Sigmoid colon (tissue), 7 donors: ENCODE data around the gene NELFCD. TPM values are rescaled to one million over a fixed set of nuclear protein-coding genes. Genes with fewer than 3 reads are reported as not detected.
A peak's percentile ranks its signal among the peaks of the same experiment; 100 is the strongest.

Experiments used
- DNase-seq: peaks from one replicate; pipeline ENCODE4 v3.0.0-alpha.2; 2019
- H3K27ac ChIP-seq, 4 donors: fragments of 200-600 bp; sonication (generic); one replicate each; pipeline ENCODE4 v1.5.1; 2016 to 2019; ENCODE audit warnings: mild to moderate bottlenecking in 1 of 4
- H3K27me3 ChIP-seq, 3 donors: fragments of 200-600 bp; sonication (generic); one replicate each; pipeline ENCODE4 v1.5.1; 2019; ENCODE audit warnings: mild to moderate bottlenecking in 1 of 3
- H3K36me3 ChIP-seq, 4 donors: fragments of 200-600 bp; sonication (generic); one replicate each; pipeline ENCODE4 v1.5.1; 2016 to 2019
- H3K4me1 ChIP-seq, 4 donors: fragments of 200-600 bp; sonication (generic); one replicate each; pipeline ENCODE4 v1.5.1; 2017 to 2019
- H3K4me3 ChIP-seq, 4 donors: fragments of 200-600 bp; sonication (generic); one replicate each; pipeline ENCODE4 v1.5.1; 2017 to 2019; ENCODE audit warnings: mild to moderate bottlenecking in 2 of 4, moderate library complexity in 1 of 4
- H3K9me3 ChIP-seq, 4 donors: fragments of 200-600 bp in 3 of 4; sonication (generic) in 3 of 4; one replicate each; pipeline versions ENCODE4 v1.5.1 to v1.6.1; 2013 to 2019
- CTCF ChIP-seq, 4 experiments: fragments of 450-650 bp in 3 of 4; fragments of 200-600 bp in 1 of 4; IDR thresholded peaks; one replicate each; pipeline ENCODE4 v1.5.1; 2016 to 2019; ENCODE audit warnings: antibody characterized with exemption in 4 of 4, mild to moderate bottlenecking in 3 of 4, moderate library complexity in 2 of 4
- EP300 ChIP-seq, 4 donors: sonication (generic); formaldehyde crosslinking; IDR thresholded peaks; one replicate each; pipeline ENCODE4 v1.6.1; 2017; ENCODE audit warnings: antibody characterized with exemption in 4 of 4
- POLR2A ChIP-seq, 2 donors: fragments of 450-650 bp; IDR thresholded peaks; one replicate each; pipeline ENCODE4 v1.6.1; 2016; ENCODE audit warnings: antibody characterized with exemption in 2 of 2, mild to moderate bottlenecking in 2 of 2, moderate library complexity in 2 of 2
- POLR2AphosphoS5 ChIP-seq, 4 donors: sonication (generic); formaldehyde crosslinking; IDR thresholded peaks; one replicate each; pipeline ENCODE4 v1.6.1; 2017; ENCODE audit warnings: antibody characterized with exemption in 4 of 4
- WGBS, 2 donors: extraction: QIAGEN DNeasy Blood & Tissue Kit; methylation state at CpG; one replicate each; pipeline ENCODE4 v1.1.7; 2013; 5-methylcytosine and 5-hydroxymethylcytosine counted together
- intact Hi-C: fragments of 100-400 bp; cut with DNase I; formaldehyde crosslinking; loops from one replicate; pipeline ENCODE4 v1.15.1; 2023
- polyA plus RNA-seq, 3 donors: library from polyadenylated mRNA; stranded (reverse); fragments of 200-250 nt; gene quantifications; one replicate each; pipeline ENCODE4 v1.2.3, GENCODE V29; 2013
- total RNA-seq, 4 donors: library from RNA; depleted of rRNA; stranded (reverse); fragments of >200 nt; gene quantifications; one replicate each; pipeline ENCODE4 v1.1.0, GENCODE V29; 2016
- donor health status: healthy with polysubstance abuse.
- donor health status: Bipolar disorder and iron deficiency.
- donor health status: healthy.

Gene NELFCD
- total and polyA plus RNA-seq, 7 donors, result 22.7 to 53.2 (median 42.8) TPM

DNA sequence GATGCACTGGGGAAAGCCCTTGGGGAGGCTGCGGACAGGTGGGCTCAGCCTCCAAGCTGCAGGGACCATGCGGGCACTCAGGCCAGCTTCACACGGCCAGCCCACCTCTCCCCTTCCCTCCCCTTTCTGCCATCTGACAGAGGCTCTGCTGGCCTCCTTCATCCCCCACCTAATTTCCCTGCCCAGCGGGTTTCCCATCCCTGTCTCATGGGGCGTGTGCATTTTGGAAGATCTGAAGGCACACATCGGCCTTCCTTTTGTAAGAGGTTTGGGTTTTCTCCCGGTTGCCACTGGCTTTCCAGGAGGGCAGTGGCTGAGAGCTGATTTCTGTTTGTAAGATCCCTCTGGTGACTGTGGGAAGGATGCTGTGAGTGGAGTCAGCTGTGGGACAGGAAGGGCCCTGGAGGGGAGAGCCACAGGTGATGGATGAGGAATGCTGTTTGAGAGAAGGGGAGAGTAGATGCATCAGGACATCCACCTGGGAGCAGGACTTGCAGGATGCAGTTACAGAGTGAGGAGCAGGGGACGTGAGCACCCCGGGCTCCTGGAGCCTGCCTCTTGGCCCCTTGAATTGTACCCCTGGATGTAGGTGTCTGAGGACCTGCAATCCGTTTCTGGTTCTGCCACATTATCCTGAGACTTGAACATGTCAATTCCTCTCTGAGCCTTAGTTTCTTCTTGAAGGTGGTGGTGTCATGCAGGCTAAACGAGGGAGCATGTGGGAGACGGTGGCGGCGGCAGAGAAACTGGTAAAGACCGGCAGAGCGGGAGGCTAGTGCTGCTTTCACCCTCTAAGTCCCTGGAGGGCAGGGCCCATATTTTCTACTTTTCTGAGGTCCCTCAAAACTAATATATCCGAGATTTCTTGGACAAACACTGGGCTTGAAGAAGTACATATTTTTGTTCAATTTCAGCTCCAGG lies 32.2 kb downstream of the NELFCD start:
- no peaks in the 10 kb centered on the region for H3K27me3 ChIP-seq
- intact Hi-C loops, result no loop called here
- no peaks in the 10 kb centered on the region for H3K36me3 ChIP-seq
- no peak for TF ChIP-seq EP300 (IDR thresholded peaks at IDR 0.05)
- no peak for TF ChIP-seq CTCF (IDR thresholded peaks at IDR 0.05)
- TF ChIP-seq POLR2AphosphoS5 (IDR thresholded peaks at IDR 0.05), result no peak
- TF ChIP-seq POLR2A (IDR thresholded peaks at IDR 0.05), result no peak
- 92 to 93% methylated on average over 17 of the region's 17 CpGs for WGBS, 2 donors
- no peak overlapping the region for H3K27ac ChIP-seq
- H3K4me3 ChIP-seq, result no peak overlapping the region
- peak; percentile 52 for DNase-seq
- no peaks in the 10 kb centered on the region for H3K4me1 ChIP-seq
- H3K9me3 ChIP-seq, result no peaks in the 10 kb centered on the region

DNA sequence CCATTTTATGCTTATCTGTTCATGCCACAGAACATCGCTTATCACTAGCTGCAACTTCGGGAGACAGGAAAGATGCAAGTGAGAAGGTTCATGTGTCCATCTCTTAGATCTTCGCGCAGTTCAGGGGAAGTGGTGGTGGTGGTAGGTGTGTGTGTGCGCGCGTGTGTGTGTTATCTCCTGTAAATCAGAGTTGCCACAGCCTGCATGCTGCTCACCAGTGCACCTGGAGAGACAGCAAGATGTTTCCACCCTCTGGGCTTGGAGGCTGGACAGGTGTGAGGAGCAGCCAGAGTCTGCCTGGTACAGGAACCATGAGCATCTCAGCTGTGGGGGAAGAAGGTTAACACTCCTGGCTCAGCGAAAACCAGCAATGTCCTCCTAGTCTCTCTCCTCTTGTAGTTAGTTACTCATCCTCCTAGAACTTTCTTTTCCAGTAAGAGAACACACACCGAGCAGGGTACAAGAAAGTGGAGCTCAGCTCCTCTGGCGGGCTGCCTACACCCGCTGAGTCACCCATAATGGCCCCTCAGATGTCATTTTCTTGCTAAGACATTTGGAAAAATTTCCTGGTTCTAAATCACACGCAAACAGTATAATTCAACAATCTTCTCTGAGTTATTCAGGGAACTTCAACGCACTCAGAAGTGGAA lies 33.0 kb downstream of the NELFCD start:
- H3K4me1 ChIP-seq, result no peaks in the 10 kb centered on the region
- no peaks in the 10 kb centered on the region for H3K27me3 ChIP-seq
- intact Hi-C loops, result no loop called here
- TF ChIP-seq CTCF (IDR thresholded peaks at IDR 0.05), result no peak
- no peak for TF ChIP-seq POLR2A (IDR thresholded peaks at IDR 0.05)
- no peak overlapping the region for H3K4me3 ChIP-seq
- no peaks in the 10 kb centered on the region for H3K9me3 ChIP-seq
- WGBS, 2 donors, result 67 to 79% methylated on average over 13 of the region's 13 CpGs
- H3K36me3 ChIP-seq, result no peaks in the 10 kb centered on the region
- H3K27ac ChIP-seq, result no peak overlapping the region
- peak; percentile 33 for DNase-seq

- DNase-seq, result peak; percentile 33
- Histone ChIP-seq H3K27me3 (no peaks in the 10 kb centered on the region), H3K9me3 (no peaks in the 10 kb centered on the region), H3K36me3 (no peaks in the 10 kb centered on the region), H3K27ac (no peak overlapping the region), H3K4me1 (no peaks in the 10 kb centered on the region), H3K4me3 (no peak overlapping the region)
- no peak for TF ChIP-seq EP300 (IDR thresholded peaks at IDR 0.05)
- TF ChIP-seq POLR2A (IDR thresholded peaks at IDR 0.05), result no peak
- TF ChIP-seq CTCF (IDR thresholded peaks at IDR 0.05), result no peak
- TF ChIP-seq POLR2AphosphoS5 (IDR thresholded peaks at IDR 0.05), result no peak
- WGBS, 2 donors, result 88 to 92% methylated on average over 17 of the region's 17 CpGs
- intact Hi-C loops, result no loop called here
Measured at GRCh38 chr20:59014680-59015389, 33.8 kb downstream of the NELFCD start.

DNA sequence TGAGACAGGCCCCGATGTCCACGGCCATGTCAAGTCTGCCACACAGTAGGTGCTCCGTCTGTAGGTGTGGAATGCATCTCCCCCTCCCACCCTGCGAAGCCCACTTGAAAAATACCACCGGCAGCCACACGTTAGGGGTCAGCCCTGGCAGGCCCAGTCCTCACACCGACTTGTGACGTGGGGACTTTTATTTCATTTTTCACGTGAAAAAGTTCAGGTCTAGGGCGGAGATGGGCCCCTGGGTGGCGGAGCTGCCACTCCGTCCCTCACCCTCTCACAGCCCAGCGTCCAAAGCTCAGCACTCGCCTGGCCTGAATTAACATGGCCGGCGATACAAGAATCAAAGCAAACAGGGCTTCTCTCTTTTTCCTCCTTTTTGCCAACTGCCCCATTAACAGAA lies 34.4 kb downstream of the NELFCD start:
- no peak overlapping the region for H3K4me3 ChIP-seq
- intact Hi-C loops, result no loop called here
- H3K27ac ChIP-seq, result no peak overlapping the region
- WGBS, 2 donors, result 94% methylated on average over 16 of the region's 16 CpGs
- H3K4me1 ChIP-seq, result no peaks in the 10 kb centered on the region
- H3K36me3 ChIP-seq, result no peaks in the 10 kb centered on the region
- no peak for TF ChIP-seq POLR2AphosphoS5 (IDR thresholded peaks at IDR 0.05)
- no peak for TF ChIP-seq CTCF (IDR thresholded peaks at IDR 0.05)
- TF ChIP-seq POLR2A (IDR thresholded peaks at IDR 0.05), result no peak
- no peak for TF ChIP-seq EP300 (IDR thresholded peaks at IDR 0.05)
- H3K27me3 ChIP-seq, result no peaks in the 10 kb centered on the region
- H3K9me3 ChIP-seq, result no peaks in the 10 kb centered on the region
- peak; percentile 40 for DNase-seq
